NCI-H2107 treated with DMSO at 0.1 percent for 48 hours (cell line): ENCODE results near the gene RECQL.
A peak's percentile ranks its signal among the peaks of the same experiment; 100 is the strongest.

Experiments
- DNase-seq: peaks from one replicate; lab custom pipeline; 2025; ENCODE audit not compliant: unreplicated experiment; lab: John Stamatoyannopoulos, UW

Gene RECQL

GRCh38 chr12:21501258-21502163 is at the start of gene RECQL, which contains the start of gene GOLT1B:
Gene RECQL, minus strand, starts transcription at chr12:21501635. Its CDS starts 2,065 bp downstream, at chr12:21499570.
Gene GOLT1B, plus strand, starts transcription at chr12:21501789. Its CDS starts 135 bp downstream, at chr12:21501924.
- DNase-seq: peak; percentile 99

- no peak for DNase-seq
Observed at GRCh38 chr12:21547437-21547836, 46.0 kb upstream of the RECQL start.

GRCh38 chr12:21546716-21547115 is 45.3 kb upstream of the RECQL start:
- DNase-seq: no peak

- no peak for DNase-seq
Observed at GRCh38 chr12:21545557-21545956, 44.1 kb upstream of the RECQL start.

- no peak for DNase-seq
Observed at GRCh38 chr12:21543151-21543550, 41.7 kb upstream of the RECQL start.

- DNase-seq: no peak
Observed at GRCh38 chr12:21542403-21542802, 41.0 kb upstream of the RECQL start.

GRCh38 chr12:21541773-21542172 is 40.3 kb upstream of the RECQL start:
- DNase-seq: no peak

GRCh38 chr12:21539797-21540196 is 38.4 kb upstream of the RECQL start:
- DNase-seq: no peak

- DNase-seq: no peak
Observed at GRCh38 chr12:21538061-21538653, 36.7 kb upstream of the RECQL start.

- no peak for DNase-seq
Observed at GRCh38 chr12:21529456-21529855, 28.0 kb upstream of the RECQL start.

- no peak for DNase-seq
Observed at GRCh38 chr12:21528953-21529352, 27.5 kb upstream of the RECQL start.

GRCh38 chr12:21527451-21528180 is 26.2 kb upstream of the RECQL start:
- DNase-seq: peak; percentile 64

GRCh38 chr12:21526721-21527345 is 25.4 kb upstream of the RECQL start:
- DNase-seq: peak; percentile 8

- no peak for DNase-seq
Observed at GRCh38 chr12:21526053-21526452, 24.6 kb upstream of the RECQL start, which contains the start of gene SPX. Gene SPX, plus strand, starts transcription at chr12:21526296. Its CDS starts 177 bp downstream, at chr12:21526473.

GRCh38 chr12:21523148-21523547 is 21.7 kb upstream of the RECQL start:
- DNase-seq: no peak

- DNase-seq: no peak
Observed at GRCh38 chr12:21521541-21521940, 20.1 kb upstream of the RECQL start.

GRCh38 chr12:21518451-21518850 is 17.0 kb upstream of the RECQL start:
- DNase-seq: no peak

- DNase-seq: no peak
Observed at GRCh38 chr12:21516281-21516680, 14.8 kb upstream of the RECQL start.

- no peak for DNase-seq
Observed at GRCh38 chr12:21509768-21510167, 8.3 kb upstream of the RECQL start.

GRCh38 chr12:21507849-21508248 is 6.4 kb upstream of the RECQL start:
- no peak for DNase-seq

GRCh38 chr12:21505888-21506287 is 4.5 kb upstream of the RECQL start:
- no peak for DNase-seq
